ENCODE results near the gene SPEM2.

DNA sequence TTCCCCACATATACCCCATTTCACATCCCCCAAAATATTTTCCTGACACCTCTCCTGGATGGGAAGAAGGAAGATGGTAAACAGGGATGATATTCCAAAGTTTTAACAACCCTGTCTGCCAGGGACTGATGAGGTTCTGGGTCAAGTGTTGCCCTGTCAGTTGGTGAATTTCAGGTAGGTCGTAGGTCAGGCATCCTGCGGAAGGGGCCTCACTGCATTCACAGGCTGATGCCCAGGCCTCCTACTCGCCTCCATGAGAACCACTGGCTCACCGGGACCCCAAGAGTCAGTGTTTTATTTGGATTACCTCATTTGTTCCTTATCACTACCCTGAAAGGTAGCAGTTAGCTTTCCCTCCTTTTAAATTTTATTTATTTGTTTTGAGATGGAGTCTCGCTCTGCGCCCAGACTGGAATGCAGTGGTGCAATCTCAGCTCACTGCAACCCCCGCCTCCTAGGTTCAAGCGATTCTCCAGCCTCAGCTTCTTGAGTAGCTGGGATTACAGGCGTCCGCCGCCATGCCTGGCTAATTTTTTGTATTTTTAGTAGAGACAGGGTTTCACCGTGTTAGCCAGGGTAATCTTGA is 43.5 kb downstream of the SPEM2 start:
- TF ChIP-seq POLR2A (IDR thresholded peaks at IDR 0.05; ENCODE audit: low read depth, low read length) (no peak), SMC3 (IDR thresholded peaks at IDR 0.05; ENCODE audit: low read depth, low read length) (no peak), CEBPB (IDR thresholded peaks at IDR 0.05; ENCODE audit: low read depth, low read length) (peak; percentile 38), CHD1 (IDR thresholded peaks at IDR 0.05; ENCODE audit: low read depth, low read length) (no peak), BHLHE40 (IDR thresholded peaks at IDR 0.05; ENCODE audit: low read depth, low read length) (no peak)
- TF ChIP-seq, protein P1, sequence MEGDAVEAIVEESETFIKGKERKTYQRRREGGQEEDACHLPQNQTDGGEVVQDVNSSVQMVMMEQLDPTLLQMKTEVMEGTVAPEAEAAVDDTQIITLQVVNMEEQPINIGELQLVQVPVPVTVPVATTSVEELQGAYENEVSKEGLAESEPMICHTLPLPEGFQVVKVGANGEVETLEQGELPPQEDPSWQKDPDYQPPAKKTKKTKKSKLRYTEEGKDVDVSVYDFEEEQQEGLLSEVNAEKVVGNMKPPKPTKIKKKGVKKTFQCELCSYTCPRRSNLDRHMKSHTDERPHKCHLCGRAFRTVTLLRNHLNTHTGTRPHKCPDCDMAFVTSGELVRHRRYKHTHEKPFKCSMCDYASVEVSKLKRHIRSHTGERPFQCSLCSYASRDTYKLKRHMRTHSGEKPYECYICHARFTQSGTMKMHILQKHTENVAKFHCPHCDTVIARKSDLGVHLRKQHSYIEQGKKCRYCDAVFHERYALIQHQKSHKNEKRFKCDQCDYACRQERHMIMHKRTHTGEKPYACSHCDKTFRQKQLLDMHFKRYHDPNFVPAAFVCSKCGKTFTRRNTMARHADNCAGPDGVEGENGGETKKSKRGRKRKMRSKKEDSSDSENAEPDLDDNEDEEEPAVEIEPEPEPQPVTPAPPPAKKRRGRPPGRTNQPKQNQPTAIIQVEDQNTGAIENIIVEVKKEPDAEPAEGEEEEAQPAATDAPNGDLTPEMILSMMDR (conservative IDR thresholded peaks at IDR 0.05; ENCODE audit: low read depth, low read length), result no peak
- TF ChIP-seq, protein P2, sequence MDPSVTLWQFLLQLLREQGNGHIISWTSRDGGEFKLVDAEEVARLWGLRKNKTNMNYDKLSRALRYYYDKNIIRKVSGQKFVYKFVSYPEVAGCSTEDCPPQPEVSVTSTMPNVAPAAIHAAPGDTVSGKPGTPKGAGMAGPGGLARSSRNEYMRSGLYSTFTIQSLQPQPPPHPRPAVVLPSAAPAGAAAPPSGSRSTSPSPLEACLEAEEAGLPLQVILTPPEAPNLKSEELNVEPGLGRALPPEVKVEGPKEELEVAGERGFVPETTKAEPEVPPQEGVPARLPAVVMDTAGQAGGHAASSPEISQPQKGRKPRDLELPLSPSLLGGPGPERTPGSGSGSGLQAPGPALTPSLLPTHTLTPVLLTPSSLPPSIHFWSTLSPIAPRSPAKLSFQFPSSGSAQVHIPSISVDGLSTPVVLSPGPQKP (IDR thresholded peaks at IDR 0.05; ENCODE audit: borderline replicate concordance, low read depth, low read length), result no peak
- TF ChIP-seq, protein P3, sequence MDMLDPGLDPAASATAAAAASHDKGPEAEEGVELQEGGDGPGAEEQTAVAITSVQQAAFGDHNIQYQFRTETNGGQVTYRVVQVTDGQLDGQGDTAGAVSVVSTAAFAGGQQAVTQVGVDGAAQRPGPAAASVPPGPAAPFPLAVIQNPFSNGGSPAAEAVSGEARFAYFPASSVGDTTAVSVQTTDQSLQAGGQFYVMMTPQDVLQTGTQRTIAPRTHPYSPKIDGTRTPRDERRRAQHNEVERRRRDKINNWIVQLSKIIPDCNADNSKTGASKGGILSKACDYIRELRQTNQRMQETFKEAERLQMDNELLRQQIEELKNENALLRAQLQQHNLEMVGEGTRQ (IDR thresholded peaks at IDR 0.05; ENCODE audit: low read depth, low read length), result no peak
